Skeletal muscle satellite cell (primary cell): ENCODE results near the gene SYT2.
"Not testable (repeated sequence)": the region's sequence is repeated elsewhere in the genome, so short reads cannot be mapped to it uniquely, and the experiment has no call there.

Experiments
- H3K27me3 ChIP-seq: 2 replicates; pipeline ENCODE4 v1.7.0; 2013; ENCODE audit warnings: low read length; ENCODE audit not compliant: control insufficient read depth, insufficient read depth
- H3K36me3 ChIP-seq: 2 replicates; pipeline ENCODE4 v1.7.0; 2013; ENCODE audit warnings: mild to moderate bottlenecking, control low read depth, low read length; ENCODE audit not compliant: insufficient read depth
- H3K4me1 ChIP-seq: 2 replicates; pipeline ENCODE4 v1.7.0; 2013; ENCODE audit warnings: low read length; ENCODE audit not compliant: control insufficient read depth, insufficient read depth
- H3K4me2 ChIP-seq: 2 replicates; pipeline ENCODE4 v1.7.0; 2013; ENCODE audit warnings: mild to moderate bottlenecking, low read length
- H3K4me3 ChIP-seq: 2 replicates; pipeline ENCODE4 v1.7.0; 2013; ENCODE audit warnings: low read length
- H3K9ac ChIP-seq: 2 replicates; pipeline ENCODE4 v1.7.0; 2013; ENCODE audit warnings: mild to moderate bottlenecking, low read depth, low read length, moderate library complexity
- H3K9me3 ChIP-seq: replicated peaks from 2 replicates; pipeline ENCODE4 v1.7.0; 2013; ENCODE audit warnings: mild to moderate bottlenecking, control low read depth, low read length

Gene SYT2

DNA sequence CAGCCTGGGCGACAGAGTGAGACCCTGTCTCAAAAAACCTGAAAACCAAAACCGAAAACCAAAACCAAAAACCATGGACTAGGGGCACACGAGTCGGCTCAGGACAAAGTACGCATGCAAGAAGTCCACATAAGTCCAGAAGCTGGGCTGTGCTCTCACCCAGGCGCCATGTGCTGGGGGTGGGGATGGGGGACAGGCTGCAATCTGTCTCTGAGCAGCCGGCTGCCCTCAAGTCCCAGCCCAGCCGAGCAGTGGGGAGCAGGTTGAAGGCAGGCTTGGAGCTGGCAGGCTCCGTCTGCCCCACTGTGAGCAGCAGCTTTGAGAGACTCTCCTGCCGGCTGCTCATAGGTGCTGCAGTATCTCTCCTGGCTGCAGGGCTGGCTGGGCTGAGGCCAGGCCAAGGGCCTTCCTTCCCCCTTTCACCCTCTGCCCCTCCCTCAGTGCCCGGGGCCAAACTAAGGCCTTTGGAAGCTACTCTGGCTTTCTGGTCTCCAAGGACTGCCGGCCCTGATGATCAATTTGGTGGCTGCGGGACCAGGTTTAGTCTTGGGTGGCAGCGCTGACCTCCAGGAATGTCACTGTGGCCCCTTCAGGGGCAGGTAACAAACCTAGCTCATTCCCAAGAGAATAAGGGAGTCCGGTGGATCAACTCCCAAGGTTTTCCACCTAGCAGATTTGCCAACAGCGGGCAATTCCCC lies 72.8 kb downstream of the SYT2 start:
- peaks cover 69% of the 10 kb centered on the region for H3K27me3 ChIP-seq
- H3K9me3 ChIP-seq, H3K36me3 ChIP-seq, H3K4me2 ChIP-seq, H3K4me1 ChIP-seq, H3K9ac ChIP-seq, H3K4me3 ChIP-seq: not testable (repeated sequence)

DNA sequence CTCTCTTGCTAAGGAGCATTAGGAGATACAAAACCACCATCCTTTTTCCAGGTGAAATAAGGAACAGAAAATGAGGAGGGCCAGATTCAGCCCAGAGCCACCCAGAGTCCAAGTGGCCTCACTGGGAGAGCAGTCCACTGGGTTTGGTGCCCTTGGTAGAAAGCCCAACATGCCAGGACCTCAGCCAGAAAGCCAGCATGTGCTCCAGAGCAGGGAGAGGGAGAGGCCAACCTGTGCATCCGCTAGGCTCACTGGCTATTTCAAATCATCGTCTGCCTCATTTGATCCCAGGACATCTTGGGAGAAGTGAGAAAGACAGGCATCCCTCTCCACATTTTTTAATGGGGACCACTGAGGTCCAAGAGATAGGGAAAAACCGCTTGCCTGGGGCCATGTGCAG lies 74.1 kb downstream of the SYT2 start:
- not testable (repeated sequence) for H3K9ac ChIP-seq, H3K9me3 ChIP-seq, H3K4me1 ChIP-seq, H3K4me2 ChIP-seq, H3K4me3 ChIP-seq, H3K36me3 ChIP-seq
- H3K27me3 ChIP-seq: peaks cover 68% of the 10 kb centered on the region

DNA sequence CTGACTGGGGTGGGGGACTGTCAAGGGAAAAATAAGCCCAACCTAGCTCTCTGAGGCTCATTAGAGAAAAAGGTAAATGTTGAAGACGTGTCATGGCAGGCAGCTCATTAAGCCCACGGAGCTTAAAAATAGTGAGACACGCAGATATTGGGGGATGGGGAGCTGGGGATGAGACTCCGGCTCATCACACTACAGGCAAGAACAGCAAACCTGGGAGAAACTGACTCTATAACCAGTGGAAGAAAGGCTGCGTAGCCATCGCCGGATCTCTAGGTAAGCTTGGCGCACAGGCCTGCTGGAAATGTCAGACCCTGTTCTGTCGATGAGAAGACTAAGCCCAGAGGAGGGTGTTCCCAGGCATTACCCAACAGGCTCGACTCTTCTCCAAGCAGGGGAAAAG lies 78.0 kb downstream of the SYT2 start:
- Histone ChIP-seq H3K4me2 (no peak overlapping the region), H3K9me3 (no peaks in the 10 kb centered on the region), H3K4me3 (no peak overlapping the region), H3K36me3 (no peaks in the 10 kb centered on the region), H3K9ac (no peak overlapping the region), H3K4me1 (no peaks in the 10 kb centered on the region), H3K27me3 (peaks cover 47% of the 10 kb centered on the region)

DNA sequence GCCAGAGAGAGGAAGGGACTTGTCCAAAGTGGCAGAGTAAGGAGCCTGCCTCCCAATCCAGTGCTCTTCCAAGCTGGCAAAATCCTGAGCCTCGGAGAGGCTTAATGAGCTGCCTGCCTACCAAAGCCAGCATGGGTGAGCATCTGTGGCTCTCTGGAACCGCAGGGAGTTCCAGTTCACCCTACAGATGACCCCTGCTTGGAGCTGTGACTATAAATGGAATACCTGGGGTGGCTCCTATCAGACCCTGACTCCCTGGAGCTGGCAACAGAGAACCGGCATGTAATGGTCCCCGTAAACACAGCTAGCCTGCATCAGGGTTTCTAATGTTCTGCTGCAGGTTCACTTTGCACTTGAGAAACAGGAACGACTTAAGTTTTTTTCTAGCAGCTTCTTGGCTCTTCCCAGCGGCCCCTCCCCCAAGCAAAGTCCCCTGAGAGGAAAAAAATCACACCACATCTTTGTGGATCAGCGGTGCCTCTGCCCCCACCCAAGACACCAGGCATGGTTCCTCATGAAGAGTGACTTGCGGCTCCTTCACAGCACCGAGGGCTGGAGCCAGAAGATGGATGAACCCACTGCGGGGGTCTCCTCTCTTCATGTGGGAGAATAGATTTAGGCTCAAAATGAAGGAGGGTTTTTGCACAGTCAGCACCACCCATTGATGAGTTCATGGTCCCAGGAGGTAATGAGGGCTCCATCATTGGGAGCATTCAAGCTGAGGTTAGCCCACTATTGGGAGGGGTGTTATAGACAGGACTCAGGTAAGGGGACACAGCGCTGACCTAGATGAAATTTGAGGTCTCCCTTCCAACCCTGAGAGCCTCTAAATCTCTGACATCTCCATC lies 79.0 kb downstream of the SYT2 start:
- no peak overlapping the region for H3K4me3 ChIP-seq
- H3K9ac ChIP-seq: no peak overlapping the region
- peaks cover 48% of the 10 kb centered on the region for H3K27me3 ChIP-seq
- no peaks in the 10 kb centered on the region for H3K4me1 ChIP-seq
- no peak overlapping the region for H3K4me2 ChIP-seq
- no peaks in the 10 kb centered on the region for H3K36me3 ChIP-seq
- H3K9me3 ChIP-seq: no peaks in the 10 kb centered on the region

DNA sequence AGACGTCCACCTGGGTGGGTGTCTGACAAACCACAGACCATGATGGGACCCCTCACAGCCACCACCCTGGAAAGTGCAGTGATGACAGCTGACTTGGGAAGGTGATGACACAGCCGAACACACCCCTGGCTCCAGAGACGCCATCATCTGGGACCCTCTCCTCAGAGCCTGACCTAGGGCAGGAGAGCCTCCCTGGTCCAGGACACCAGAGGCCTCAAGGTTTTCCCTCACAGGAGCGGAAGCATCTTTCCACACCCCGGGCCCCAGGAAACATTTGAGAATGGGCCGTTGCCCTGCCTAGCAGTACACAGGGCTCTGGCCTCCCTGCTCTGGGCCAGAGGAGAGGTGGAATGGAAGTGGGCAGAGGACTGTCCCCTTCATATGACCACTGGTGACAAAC lies 79.7 kb downstream of the SYT2 start:
- Histone ChIP-seq H3K4me2 (no peak overlapping the region), H3K9me3 (no peaks in the 10 kb centered on the region), H3K27me3 (peaks cover 40% of the 10 kb centered on the region), H3K4me1 (no peaks in the 10 kb centered on the region), H3K36me3 (no peaks in the 10 kb centered on the region), H3K4me3 (no peak overlapping the region), H3K9ac (no peak overlapping the region)

DNA sequence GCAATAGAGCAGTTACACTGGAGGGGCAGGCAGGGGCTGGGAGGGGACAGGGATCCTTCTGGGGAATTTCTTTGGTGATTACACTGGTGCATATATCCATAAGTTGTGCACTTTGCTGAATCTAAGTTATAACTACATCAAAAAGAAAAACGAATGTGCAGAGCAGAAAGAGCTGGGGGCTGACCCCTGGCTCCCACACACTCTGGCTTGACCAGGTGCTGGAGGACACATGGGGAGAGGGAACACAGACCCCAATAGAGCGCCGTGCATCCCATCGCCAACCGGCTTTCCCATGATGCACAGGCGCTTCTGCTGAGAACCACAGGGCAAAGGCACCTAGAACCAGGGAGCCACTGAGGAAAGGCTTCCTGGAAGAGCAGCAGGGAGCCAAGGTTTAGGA lies 80.2 kb downstream of the SYT2 start:
- H3K4me3 ChIP-seq, H3K4me2 ChIP-seq, H3K4me1 ChIP-seq, H3K9me3 ChIP-seq, H3K36me3 ChIP-seq, H3K9ac ChIP-seq: not testable (repeated sequence)
- peaks cover 36% of the 10 kb centered on the region for H3K27me3 ChIP-seq

DNA sequence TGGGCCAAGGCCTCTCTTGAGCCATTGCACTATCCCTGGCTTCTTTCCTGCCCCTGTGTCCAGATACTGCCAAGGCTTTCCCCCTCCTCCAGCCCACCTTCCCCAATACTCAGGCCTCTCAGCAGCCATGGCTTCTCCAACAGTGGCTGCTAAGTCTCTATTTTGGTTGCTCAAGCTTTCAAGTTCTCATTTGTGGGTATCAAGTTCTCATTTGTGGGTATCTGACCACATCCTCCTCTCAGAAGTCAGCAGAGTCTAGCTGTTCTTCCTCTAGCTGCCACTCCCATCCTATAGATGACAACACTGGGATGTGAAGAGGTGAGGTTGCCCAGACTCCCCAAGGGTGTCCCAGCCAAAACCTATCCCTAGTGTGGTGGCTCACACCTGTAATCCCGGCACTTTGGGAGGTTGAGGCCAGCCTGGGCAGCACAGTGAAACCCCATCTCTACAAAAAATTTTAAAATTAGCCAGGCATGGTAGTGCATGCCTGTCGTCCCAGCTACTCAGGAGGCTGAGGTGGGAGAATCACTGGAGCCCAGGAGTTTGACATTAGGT lies 80.9 kb downstream of the SYT2 start:
- not testable (repeated sequence) for H3K4me1 ChIP-seq, H3K4me3 ChIP-seq, H3K9ac ChIP-seq, H3K36me3 ChIP-seq, H3K4me2 ChIP-seq, H3K9me3 ChIP-seq
- H3K27me3 ChIP-seq: peaks cover 29% of the 10 kb centered on the region

DNA sequence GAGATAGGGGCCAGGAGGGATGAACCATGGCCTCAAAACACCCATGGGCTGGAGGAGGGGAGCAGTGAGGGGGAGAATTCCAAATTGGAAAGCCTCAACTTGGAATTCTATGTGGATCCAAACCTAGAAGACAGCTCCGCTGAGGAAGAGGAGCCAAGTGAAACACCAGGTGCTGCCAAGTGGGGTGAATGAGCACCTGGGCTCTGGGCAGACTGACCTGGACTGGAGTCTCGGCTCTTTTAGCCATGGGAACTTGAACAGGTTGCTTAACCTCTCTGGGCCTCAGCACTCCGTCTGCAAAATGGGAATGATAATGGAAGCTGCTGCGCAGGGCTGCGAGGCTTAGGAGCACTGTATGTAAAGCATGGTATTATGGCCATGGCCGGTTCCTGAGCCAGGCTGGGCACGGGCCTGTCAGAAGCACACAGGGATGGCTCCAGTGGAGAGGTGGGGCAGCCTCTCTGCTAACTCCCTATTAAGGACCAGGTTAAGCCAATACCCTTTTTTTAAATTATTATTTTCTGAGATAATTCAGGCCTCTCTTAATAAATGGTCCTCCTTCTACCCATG lies 81.5 kb downstream of the SYT2 start:
- H3K9me3 ChIP-seq: no peaks in the 10 kb centered on the region
- no peak overlapping the region for H3K9ac ChIP-seq
- H3K27me3 ChIP-seq: peaks cover 28% of the 10 kb centered on the region
- no peaks in the 10 kb centered on the region for H3K4me1 ChIP-seq
- no peak overlapping the region for H3K4me3 ChIP-seq
- H3K4me2 ChIP-seq: no peak overlapping the region
- H3K36me3 ChIP-seq: no peaks in the 10 kb centered on the region

DNA sequence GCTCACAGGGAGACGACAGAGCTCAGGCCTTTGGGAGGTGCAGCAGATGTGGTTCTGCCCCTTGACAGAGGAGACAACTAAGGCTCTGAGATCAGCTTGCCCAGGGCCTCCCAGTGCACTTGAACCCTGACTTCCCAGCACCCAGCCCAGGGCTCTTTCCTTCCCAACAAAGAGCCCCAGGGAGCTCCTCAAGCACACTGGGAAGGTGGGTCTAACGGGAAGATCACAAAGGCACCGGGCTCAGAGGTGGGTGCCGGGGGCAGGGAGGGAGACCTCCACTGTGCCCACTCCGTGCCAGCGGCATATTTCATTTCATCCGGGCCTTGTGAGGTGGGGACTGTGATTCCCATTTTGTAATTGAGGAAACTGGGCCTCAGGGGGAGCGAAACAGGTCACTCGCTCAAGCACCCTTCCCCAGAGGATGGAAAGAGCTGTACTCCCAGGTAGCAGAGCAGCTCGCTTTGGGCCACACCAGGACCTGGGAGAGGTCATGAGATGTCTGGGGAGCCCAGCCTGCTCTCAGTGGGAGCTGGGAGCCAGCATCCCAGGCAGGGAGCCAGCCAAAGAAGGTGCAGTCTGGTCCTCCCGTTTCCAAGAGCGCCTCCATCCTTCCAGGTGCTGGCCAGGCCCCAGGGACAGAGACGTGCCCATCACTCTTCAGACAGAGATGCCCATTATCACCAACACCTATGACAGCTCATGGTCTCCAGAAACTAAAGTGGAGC lies 82.3 kb downstream of the SYT2 start:
- H3K36me3 ChIP-seq: no peaks in the 10 kb centered on the region
- H3K4me2 ChIP-seq: no peak overlapping the region
- H3K9me3 ChIP-seq: no peaks in the 10 kb centered on the region
- no peak overlapping the region for H3K4me3 ChIP-seq
- H3K4me1 ChIP-seq: peaks cover 6% of the 10 kb centered on the region
- no peak overlapping the region for H3K9ac ChIP-seq
- peaks cover 28% of the 10 kb centered on the region for H3K27me3 ChIP-seq

DNA sequence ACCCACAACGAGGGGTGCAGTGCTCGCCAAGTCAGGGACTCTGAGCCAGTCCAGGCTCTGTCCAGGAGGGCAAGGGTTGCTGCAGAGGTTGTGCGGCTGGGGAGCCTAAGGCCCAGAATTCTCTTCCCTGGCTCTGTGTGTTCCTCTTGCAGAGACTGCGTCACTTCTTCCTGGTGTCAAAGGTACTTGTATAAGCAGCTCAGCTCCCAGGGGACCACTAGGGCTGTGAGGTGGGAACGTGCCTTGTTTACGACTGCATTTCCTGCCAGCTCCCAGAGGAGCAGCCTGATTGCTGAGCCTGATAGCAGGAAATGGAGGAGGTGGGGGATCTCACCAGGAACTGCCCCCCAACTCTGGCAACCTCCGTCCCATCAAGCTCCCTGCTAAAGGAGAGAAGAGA lies 83.2 kb downstream of the SYT2 start:
- H3K4me3 ChIP-seq, H3K9ac ChIP-seq, H3K9me3 ChIP-seq, H3K36me3 ChIP-seq, H3K4me2 ChIP-seq: not testable (repeated sequence)
- H3K4me1 ChIP-seq: peaks cover 10% of the 10 kb centered on the region
- peaks cover 22% of the 10 kb centered on the region for H3K27me3 ChIP-seq
